Pancreas (tissue), 10 donors: ENCODE data around the gene RECQL5. TPM values are rescaled to one million over a fixed set of nuclear protein-coding genes. Genes with fewer than 3 reads are reported as not detected.

Source experiments
- ATAC-seq, 4 donors: fragments of 200-7000 bp; cut with Tn5 transposase; one replicate each; pipeline versions ENCODE4 v1.8.0 to v1.9.1; 2020; ENCODE audit warnings: mild to moderate bottlenecking in 4 of 4, moderate library complexity in 4 of 4
- DNase-seq, 6 donors: peaks; one replicate each; pipeline ENCODE4 v3.0.0-alpha.2; 2020
- FAIRE-seq: peaks from 2 replicates; lab custom pipeline; 2012; peaks lifted over from hg19 to GRCh38; lab: Jason Lieb, UNC
- H3K27ac ChIP-seq, 4 donors: fragments of 200-600 bp; sonication (generic); 1 replicate in 3 of 4; 2 replicates in 1 of 4; pipeline versions ENCODE4 v1.5.0 to v1.8.0; 2020
- H3K27me3 ChIP-seq, 4 donors: fragments of 200-600 bp; one replicate each; pipeline ENCODE4 v1.8.0; 2021
- H3K36me3 ChIP-seq, 3 donors: fragments of 200-600 bp; sonication (generic) in 1 of 3; one replicate each; pipeline versions ENCODE4 v1.5.0 to v1.8.0; 2020 to 2021
- H3K4me1 ChIP-seq, 3 donors: fragments of 200-600 bp; one replicate each; pipeline ENCODE4 v1.8.0; 2021
- H3K4me3 ChIP-seq, 4 donors: fragments of 200-600 bp; sonication (generic) in 2 of 4; one replicate each; pipeline versions ENCODE4 v1.5.0 to v1.8.0; 2020 to 2021
- H3K9me3 ChIP-seq, 4 donors: fragments of 200-600 bp; one replicate each; pipeline ENCODE4 v1.8.0; 2021
- WGBS, 2 donors: extraction: QIAGEN DNeasy Blood & Tissue Kit; methylation state at CpG; one replicate each; pipeline ENCODE4 v1.1.7; 2013; 5-methylcytosine and 5-hydroxymethylcytosine counted together
- intact Hi-C, 3 donors: fragments of 100-400 bp; cut with DNase I; formaldehyde crosslinking; loops; one replicate each; pipeline versions ENCODE4 v1.11.1 to v1.14.2; 2022
- polyA plus RNA-seq, 2 donors: library from polyadenylated mRNA; stranded (reverse); fragments of 200-250 nt; gene quantifications; one replicate each; pipeline ENCODE4 v1.2.3, GENCODE V29; 2013
- total RNA-seq, 6 donors: library from RNA; stranded (reverse); fragmentation: NEBNext Ultra II Directional in 4 of 6; extraction: Animal tissue kit (Norgen Biotek cat#: 25700) in 4 of 6; gene quantifications; one replicate each; pipeline versions ENCODE4 v1.2.1 to v1.2.4, GENCODE V29; 2021 to 2023
- TF ChIP-seq, protein P1 (sequence below), 4 donors: fragments of 200-600 bp; sonication (generic) in 3 of 4; IDR thresholded peaks; one replicate each; pipeline versions ENCODE4 v1.5.0 to v1.8.0; 2021; ENCODE audit warnings: antibody characterized with exemption in 4 of 4
- donor health status: healthy with polysubstance abuse.
- donor health status: DM: no; HTN: no; CAD: no; lungs with moderate emphysema.
- donor health status: DM: no; HTN: no; CAD: no.
- donor health status: control.
- donor health status: control.
- donor health status: Bipolar disorder and iron deficiency.
- donor health status: DM: yes; HTN: yes; CAD: no.
- donor health status: DM: no; HTN: no; CAD: no.
- donor health status: DM: no; HTN: no; CAD: no.
- donor health status: DM: yes; HTN: yes; CAD: no.

Gene RECQL5
- total and polyA plus RNA-seq, 8 donors, result 8.7 to 65.2 (median 14.9) TPM

DNA sequence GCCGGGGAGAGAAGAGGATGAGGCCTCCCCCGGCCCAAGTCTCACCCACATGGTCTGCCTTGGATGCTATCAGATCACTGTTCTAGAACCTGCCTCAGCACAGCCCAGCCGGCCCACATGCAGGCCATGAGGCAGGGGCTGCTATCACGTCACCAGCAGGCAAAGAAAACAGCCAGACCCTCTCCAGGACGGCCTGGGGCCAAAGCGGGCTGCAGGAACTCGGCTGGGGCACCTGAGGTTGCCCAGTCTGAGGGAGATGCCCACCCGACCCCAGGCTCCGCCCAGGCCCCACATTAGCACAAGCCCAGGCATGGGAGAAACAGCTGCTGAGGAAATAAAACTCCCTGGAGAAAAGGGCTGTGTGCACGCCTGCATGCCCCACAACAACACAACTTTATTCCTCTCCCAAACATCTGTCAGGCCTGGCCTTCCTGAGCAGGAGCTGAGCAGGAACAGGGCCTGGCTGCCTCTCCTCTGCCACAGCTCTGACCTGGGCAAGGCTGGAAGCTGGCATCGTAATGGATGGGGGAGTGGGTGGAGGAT lies 40.4 kb downstream of the RECQL5 start:
- no peak for FAIRE-seq
- no peaks in the 10 kb centered on the region for H3K27me3 ChIP-seq
- TF ChIP-seq, protein P1, sequence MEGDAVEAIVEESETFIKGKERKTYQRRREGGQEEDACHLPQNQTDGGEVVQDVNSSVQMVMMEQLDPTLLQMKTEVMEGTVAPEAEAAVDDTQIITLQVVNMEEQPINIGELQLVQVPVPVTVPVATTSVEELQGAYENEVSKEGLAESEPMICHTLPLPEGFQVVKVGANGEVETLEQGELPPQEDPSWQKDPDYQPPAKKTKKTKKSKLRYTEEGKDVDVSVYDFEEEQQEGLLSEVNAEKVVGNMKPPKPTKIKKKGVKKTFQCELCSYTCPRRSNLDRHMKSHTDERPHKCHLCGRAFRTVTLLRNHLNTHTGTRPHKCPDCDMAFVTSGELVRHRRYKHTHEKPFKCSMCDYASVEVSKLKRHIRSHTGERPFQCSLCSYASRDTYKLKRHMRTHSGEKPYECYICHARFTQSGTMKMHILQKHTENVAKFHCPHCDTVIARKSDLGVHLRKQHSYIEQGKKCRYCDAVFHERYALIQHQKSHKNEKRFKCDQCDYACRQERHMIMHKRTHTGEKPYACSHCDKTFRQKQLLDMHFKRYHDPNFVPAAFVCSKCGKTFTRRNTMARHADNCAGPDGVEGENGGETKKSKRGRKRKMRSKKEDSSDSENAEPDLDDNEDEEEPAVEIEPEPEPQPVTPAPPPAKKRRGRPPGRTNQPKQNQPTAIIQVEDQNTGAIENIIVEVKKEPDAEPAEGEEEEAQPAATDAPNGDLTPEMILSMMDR (IDR thresholded peaks at IDR 0.05), result no peak
- DNase-seq, result peak in 1 of 6 donors; percentile 64
- WGBS, 2 donors, result 84 to 85% methylated on average over 10 to 11 of the region's 11 CpGs
- H3K36me3 ChIP-seq, result no peaks in the 10 kb centered on the region
- H3K27ac ChIP-seq, result no peak overlapping the region
- H3K9me3 ChIP-seq, result no peaks in the 10 kb centered on the region
- H3K4me3 ChIP-seq, result no peak overlapping the region
- H3K4me1 ChIP-seq, result no peaks in the 10 kb centered on the region
- ATAC-seq, result no peak
- intact Hi-C loops, result loop anchor here in 1 of 3 donors (5.0 kb wide), 1 partner anchor 126 kb away; no protein-coding TSS in a partner anchor

DNA sequence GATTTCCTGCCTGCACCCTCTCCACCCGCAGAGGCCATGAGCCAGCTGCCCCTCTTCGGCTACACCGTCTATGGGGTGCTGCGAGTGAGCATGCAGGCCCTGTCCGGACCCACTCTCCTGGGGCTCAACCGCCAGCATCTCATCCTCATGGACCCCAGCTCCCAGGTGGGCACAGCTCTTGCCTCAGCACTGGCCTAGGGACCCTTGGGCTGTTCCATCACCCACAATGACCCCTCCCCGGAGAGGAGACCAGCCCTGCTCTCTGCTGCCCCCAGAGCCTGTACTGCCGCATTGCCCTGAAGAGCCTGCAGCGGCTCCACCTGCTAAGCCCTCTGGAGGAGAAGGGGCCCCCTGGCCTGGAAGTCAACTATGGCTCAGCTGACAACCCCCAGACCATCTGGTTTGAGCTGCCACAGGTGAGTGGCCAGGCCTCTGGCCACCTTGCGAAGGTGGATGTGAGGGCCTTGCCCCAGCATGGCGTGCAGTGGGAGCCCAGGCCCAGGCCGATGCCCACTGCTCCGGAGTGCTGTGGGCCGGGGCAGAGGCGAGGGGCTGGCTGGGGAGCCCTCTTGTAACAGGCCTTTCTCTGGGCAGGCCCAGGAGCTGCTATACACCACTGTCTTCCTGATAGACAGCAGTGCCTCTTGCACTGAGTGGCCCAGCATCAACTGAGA lies 41.0 kb downstream of the RECQL5 start:
- intact Hi-C loops, result loop anchor here in 1 of 3 donors (5.0 kb wide), 1 partner anchor 126 kb away; no protein-coding TSS in a partner anchor
- peak in 3 of 4 donors; percentile 35 to 61 (median 55) for ATAC-seq
- Histone ChIP-seq H3K4me1 (no peaks in the 10 kb centered on the region), H3K27ac (no peak overlapping the region), H3K9me3 (no peaks in the 10 kb centered on the region), H3K4me3 (no peak overlapping the region), H3K27me3 (no peaks in the 10 kb centered on the region), H3K36me3 (no peaks in the 10 kb centered on the region)
- FAIRE-seq, result no peak
- 85 to 87% methylated on average over 15 of the region's 15 CpGs for WGBS, 2 donors
- TF ChIP-seq, protein P1 (IDR thresholded peaks at IDR 0.05), result peak in 3 of 4 donors; percentile 11 to 38 (median 35)
- DNase-seq, result peak in 1 of 6 donors; percentile 63

DNA sequence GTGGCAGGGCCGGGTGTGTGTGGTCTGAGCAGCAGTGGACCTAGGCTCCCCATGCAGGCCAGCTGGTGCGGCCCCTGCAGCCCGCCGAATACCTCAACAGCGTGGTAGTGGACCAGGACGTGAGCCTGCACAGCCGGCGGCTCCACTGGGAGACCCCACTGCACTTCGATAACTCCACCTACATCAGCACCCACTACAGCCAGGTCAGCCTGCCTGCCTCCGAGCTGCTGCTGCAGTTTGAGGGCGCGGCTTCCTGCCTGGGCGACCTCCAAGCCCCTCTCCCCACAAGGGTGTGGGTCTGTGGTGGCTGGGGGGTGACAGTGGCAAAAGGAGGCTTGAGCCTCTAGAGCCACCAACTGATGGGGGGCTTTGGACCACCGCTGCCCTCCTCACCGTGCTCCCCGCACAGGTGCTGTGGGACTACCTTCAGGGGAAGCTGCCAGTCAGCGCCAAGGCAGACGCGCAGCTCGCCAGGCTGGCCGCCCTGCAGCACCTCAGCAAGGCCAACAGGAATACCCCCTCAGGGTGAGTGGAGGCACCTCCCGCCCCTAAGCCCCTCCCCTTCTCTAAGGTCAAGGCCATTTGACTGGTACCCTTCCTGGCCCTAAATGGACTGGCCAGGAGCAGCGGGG lies 42.1 kb downstream of the RECQL5 start:
- no peak overlapping the region for H3K4me3 ChIP-seq
- TF ChIP-seq, protein P1 (IDR thresholded peaks at IDR 0.05), result no peak
- WGBS, 2 donors, result 79 to 92% methylated on average over 22 to 23 of the region's 23 CpGs
- FAIRE-seq (no peak), ATAC-seq (no peak), DNase-seq (peak in 1 of 6 donors; percentile 65)
- intact Hi-C loops, result loop anchor here in 1 of 3 donors (5.0 kb wide), 1 partner anchor 127 kb away; no protein-coding TSS in a partner anchor
- H3K36me3 ChIP-seq, result no peaks in the 10 kb centered on the region
- no peaks in the 10 kb centered on the region for H3K9me3 ChIP-seq
- H3K27ac ChIP-seq, result no peak overlapping the region
- H3K27me3 ChIP-seq, result no peaks in the 10 kb centered on the region
- H3K4me1 ChIP-seq, result no peaks in the 10 kb centered on the region

DNA sequence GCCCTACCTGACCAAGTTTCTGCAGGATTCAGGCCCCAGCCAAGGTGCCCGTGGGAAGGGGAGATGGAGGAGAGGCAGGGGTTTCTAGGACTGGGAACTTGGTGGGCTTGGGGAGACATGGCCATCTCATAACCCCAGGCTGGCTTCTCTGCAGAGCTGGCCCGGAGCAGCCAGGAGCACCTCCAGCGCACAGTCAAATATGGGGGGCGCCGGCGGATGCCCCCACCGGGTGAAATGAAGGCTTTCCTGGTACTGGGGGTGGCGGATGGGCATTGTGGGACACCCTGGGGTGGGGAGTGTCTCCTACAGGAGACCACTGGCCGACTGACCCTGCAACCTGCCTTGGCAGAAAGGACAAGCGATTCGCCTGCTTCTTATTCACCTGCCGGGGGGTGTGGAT lies 42.9 kb downstream of the RECQL5 start:
- intact Hi-C loops, result no loop called here
- no peak for FAIRE-seq
- Histone ChIP-seq H3K27me3 (no peaks in the 10 kb centered on the region), H3K9me3 (no peaks in the 10 kb centered on the region), H3K4me1 (no peaks in the 10 kb centered on the region), H3K27ac (no peak overlapping the region), H3K36me3 (no peaks in the 10 kb centered on the region), H3K4me3 (no peak overlapping the region)
- DNase-seq, result peak in 1 of 6 donors; percentile 39
- ATAC-seq, result no peak
- 67 to 81% methylated on average over 12 of the region's 12 CpGs for WGBS, 2 donors
- TF ChIP-seq, protein P1 (IDR thresholded peaks at IDR 0.05), result no peak
